ENCODE data around the gene RBM33. TPM values are rescaled to one million over a fixed set of nuclear protein-coding genes. Genes with fewer than 3 reads are reported as not detected.

RBM33 gene
- total and polyA plus RNA-seq, 10 of the 15 experiments (the other 5 are each of a cell fraction or from before 2014, with no cell fraction given) = 4.7 to 67.2 (median 24.3) TPM

GRCh38 chr7:155727616-155728015 is 83.2 kb downstream of the RBM33 start:
- no peak for DNase-seq (ENCODE audit: low read depth, low spot score)
- FAIRE-seq = no peak
- in situ Hi-C loops (cut with MboI) = loop anchor here (5.0 kb wide), 1 partner anchor 125 kb away; no protein-coding TSS in a partner anchor
- intact Hi-C loops (cut with micrococcal nuclease; ENCODE audit: unreplicated experiment) = no loop called here
- ChIA-PET CTCF (interaction anchor here (1.7 kb wide), 1 partner anchor 40 kb away, joined by 7 read pairs; no protein-coding TSS in a partner anchor), SMC1A (ENCODE audit: uncharacterized antibody, unreplicated experiment) (interaction anchor here (0.5 to 1.8 kb wide), 7 partner anchors 12 to 131 kb away, joined by 3 to 5 read pairs (median 4); no protein-coding TSS in a partner anchor), POLR2A (no interaction called here), RAD21 (ENCODE audit: unreplicated experiment) (interaction anchor here (1.0 to 1.6 kb wide), 2 partner anchors 40 to 129 kb away, joined by 3 to 4 read pairs; no protein-coding TSS in a partner anchor)
- H3K36me3 ChIP-seq (ENCODE audit: control insufficient read depth in 2 of 2, insufficient read depth in 2 of 2, low read length in 1 of 2) = peaks cover 6 to 30% of the 10 kb centered on the region in 2 experiments
- no peaks in the 10 kb centered on the region for H3K27me3 ChIP-seq (replicated peaks in 1 of 2; ENCODE audit: control insufficient read depth in 2 of 2, insufficient read depth in 2 of 2, low read length in 1 of 2)
- no peak overlapping the region for H3K9ac ChIP-seq (ENCODE audit: control insufficient read depth, insufficient read depth, low read length)
- peaks cover 48% of the 10 kb centered on the region for H3K79me2 ChIP-seq (ENCODE audit: control insufficient read depth, insufficient read depth, low read length)
- no peaks in the 10 kb centered on the region for H4K20me1 ChIP-seq (ENCODE audit: control insufficient read depth, insufficient read depth)
- ATAC-seq = no peak
- TF ChIP-seq RELB (IDR thresholded peaks at IDR 0.05; ENCODE audit: low read depth) (no peak), MEF2A (IDR thresholded peaks at IDR 0.05; ENCODE audit: insufficient read depth, low read depth, low read length) (no peak), ESRRA (IDR thresholded peaks at IDR 0.05; ENCODE audit: low read length) (no peak)
- TF ChIP-seq, protein P1, sequence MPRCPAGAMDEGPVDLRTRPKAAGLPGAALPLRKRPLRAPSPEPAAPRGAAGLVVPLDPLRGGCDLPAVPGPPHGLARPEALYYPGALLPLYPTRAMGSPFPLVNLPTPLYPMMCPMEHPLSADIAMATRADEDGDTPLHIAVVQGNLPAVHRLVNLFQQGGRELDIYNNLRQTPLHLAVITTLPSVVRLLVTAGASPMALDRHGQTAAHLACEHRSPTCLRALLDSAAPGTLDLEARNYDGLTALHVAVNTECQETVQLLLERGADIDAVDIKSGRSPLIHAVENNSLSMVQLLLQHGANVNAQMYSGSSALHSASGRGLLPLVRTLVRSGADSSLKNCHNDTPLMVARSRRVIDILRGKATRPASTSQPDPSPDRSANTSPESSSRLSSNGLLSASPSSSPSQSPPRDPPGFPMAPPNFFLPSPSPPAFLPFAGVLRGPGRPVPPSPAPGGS (IDR thresholded peaks at IDR 0.05; ENCODE audit: borderline replicate concordance, insufficient read depth, low read depth, low read length, poor library complexity, severe bottlenecking) = no peak
- H3K9me3 ChIP-seq (replicated peaks; ENCODE audit: control insufficient read depth, insufficient read depth, low read length) = no peaks in the 10 kb centered on the region; the same call in 1 of the 3 replicates
- BruUV-seq (replicated peaks) = no TSS peak
- peaks cover 31% of the 10 kb centered on the region for H3K4me1 ChIP-seq (ENCODE audit: control insufficient read depth, insufficient read depth, low read length)
- 95% methylated on average over 10 of the region's 10 CpGs for WGBS (ENCODE audit: insufficient coverage, insufficient replicate concordance, low lambda C conversion rate, missing lambda C conversion rate)
- no peak overlapping the region for H2AFZ ChIP-seq (ENCODE audit: control insufficient read depth, low read depth, low read length)
- no peak overlapping the region for H3K27ac ChIP-seq (ENCODE audit: control insufficient read depth, insufficient read depth)
- H3K4me2 ChIP-seq (ENCODE audit: control insufficient read depth, insufficient read depth) = no peak overlapping the region
- no peak overlapping the region for H3K4me3 ChIP-seq
